Hematopoietic multipotent progenitor cell treated with erythropoietin and hydrocortisone succinate and interleukin-3 and kit ligand, for 4 days (in vitro differentiated cells): ENCODE data around the gene NCAPD2.
A peak's percentile ranks its signal among the peaks of the same experiment; 100 is the strongest.

Experiments
- DNase-seq: peaks from one replicate; pipeline ENCODE4 v3.0.0-alpha.2; 2015

Gene NCAPD2, protein sequence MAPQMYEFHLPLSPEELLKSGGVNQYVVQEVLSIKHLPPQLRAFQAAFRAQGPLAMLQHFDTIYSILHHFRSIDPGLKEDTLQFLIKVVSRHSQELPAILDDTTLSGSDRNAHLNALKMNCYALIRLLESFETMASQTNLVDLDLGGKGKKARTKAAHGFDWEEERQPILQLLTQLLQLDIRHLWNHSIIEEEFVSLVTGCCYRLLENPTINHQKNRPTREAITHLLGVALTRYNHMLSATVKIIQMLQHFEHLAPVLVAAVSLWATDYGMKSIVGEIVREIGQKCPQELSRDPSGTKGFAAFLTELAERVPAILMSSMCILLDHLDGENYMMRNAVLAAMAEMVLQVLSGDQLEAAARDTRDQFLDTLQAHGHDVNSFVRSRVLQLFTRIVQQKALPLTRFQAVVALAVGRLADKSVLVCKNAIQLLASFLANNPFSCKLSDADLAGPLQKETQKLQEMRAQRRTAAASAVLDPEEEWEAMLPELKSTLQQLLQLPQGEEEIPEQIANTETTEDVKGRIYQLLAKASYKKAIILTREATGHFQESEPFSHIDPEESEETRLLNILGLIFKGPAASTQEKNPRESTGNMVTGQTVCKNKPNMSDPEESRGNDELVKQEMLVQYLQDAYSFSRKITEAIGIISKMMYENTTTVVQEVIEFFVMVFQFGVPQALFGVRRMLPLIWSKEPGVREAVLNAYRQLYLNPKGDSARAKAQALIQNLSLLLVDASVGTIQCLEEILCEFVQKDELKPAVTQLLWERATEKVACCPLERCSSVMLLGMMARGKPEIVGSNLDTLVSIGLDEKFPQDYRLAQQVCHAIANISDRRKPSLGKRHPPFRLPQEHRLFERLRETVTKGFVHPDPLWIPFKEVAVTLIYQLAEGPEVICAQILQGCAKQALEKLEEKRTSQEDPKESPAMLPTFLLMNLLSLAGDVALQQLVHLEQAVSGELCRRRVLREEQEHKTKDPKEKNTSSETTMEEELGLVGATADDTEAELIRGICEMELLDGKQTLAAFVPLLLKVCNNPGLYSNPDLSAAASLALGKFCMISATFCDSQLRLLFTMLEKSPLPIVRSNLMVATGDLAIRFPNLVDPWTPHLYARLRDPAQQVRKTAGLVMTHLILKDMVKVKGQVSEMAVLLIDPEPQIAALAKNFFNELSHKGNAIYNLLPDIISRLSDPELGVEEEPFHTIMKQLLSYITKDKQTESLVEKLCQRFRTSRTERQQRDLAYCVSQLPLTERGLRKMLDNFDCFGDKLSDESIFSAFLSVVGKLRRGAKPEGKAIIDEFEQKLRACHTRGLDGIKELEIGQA (N-terminal part only)

DNA sequence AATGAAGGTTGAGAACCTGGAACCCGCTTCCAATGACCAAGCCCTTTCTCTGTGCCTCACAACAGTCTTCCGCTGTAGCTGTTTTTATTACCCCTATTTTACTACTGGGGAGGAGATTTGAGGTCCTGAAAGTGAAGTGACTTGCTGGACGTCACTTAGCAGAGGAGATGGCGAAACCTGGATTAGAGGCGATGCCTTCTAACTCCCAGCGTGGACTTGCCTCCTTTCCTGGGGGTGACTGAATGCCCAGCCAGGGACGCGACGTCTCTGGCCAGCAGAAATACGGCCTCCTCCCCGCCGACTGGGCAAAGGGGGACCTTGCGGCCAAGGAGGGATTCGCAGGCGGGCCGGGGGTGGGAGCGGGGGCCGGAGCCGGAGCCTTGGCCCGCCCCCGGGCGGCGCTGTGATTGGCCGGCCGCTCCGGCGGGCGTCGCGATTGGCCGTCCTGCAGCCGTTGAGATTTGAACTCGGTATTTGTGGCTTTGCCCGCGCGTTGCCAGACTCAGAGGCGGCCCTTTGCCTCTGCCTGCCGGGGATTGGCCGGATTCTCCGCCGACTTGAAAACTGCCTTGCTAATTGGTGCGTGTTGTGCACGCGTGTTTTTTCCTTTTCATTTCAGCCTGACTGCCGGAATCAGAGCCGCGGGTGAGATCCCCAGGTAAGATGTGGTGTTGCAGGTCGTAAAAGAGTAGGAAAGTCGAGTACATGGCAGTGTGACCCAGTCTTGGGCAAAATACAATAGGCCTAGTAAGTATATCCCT, at the start of gene NCAPD2:
TSS of gene NCAPD2 (plus strand) at position 606 of the 761 bp plus-strand sequence. CDS start 997 bp downstream, outside the sequence.
- peak; percentile 99 for DNase-seq

GRCh38 chr12:6444704-6445688, 48.9 kb upstream of the NCAPD2 start, which contains the start of gene CD27:
Gene CD27 (plus strand): TSS chr12:6444955. CDS start chr12:6445096, 141 bp downstream.
- no peak for DNase-seq

- no peak for DNase-seq
Measured at GRCh38 chr12:6450091-6450868, 43.6 kb upstream of the NCAPD2 start.

- peak; percentile 50 for DNase-seq
Measured at GRCh38 chr12:6450869-6451347, 43.0 kb upstream of the NCAPD2 start.

GRCh38 chr12:6451348-6452244, 42.3 kb upstream of the NCAPD2 start, which contains the start of gene TAPBPL:
Gene TAPBPL (plus strand): TSS chr12:6452042. CDS start chr12:6452249, 207 bp downstream.
- DNase-seq = peak; percentile 85

- DNase-seq = peak; percentile 59
Measured at GRCh38 chr12:6452245-6452943, 41.5 kb upstream of the NCAPD2 start.

GRCh38 chr12:6452944-6453630, 40.8 kb upstream of the NCAPD2 start:
- DNase-seq = peak; percentile 58

- no peak for DNase-seq
Measured at GRCh38 chr12:6457220-6457945, 36.5 kb upstream of the NCAPD2 start.

- DNase-seq = no peak
Measured at GRCh38 chr12:6458281-6459003, 35.5 kb upstream of the NCAPD2 start.

DNA sequence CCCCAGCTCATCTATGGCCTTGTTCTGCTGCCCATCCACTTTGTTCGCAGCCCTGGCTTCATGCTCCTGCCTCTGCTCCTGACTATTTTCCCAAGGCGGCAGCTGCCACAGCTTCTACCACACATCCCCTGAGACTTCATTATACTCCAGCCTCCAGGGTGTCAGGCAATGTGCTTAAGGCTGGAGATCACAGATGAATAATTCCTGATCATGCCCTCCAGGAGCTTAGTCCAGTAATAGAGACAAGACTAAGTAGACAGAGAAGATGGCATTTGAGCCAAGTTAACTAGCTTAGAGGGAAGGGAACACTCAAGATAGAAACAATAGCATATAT, 34.9 kb upstream of the NCAPD2 start:
- DNase-seq = no peak

GRCh38 chr12:6460751-6461371, 33.0 kb upstream of the NCAPD2 start:
- no peak for DNase-seq

GRCh38 chr12:6461401-6462233, 32.3 kb upstream of the NCAPD2 start:
- DNase-seq = peak; percentile 95

- no peak for DNase-seq
Measured at GRCh38 chr12:6462234-6462995, 31.5 kb upstream of the NCAPD2 start.

DNA sequence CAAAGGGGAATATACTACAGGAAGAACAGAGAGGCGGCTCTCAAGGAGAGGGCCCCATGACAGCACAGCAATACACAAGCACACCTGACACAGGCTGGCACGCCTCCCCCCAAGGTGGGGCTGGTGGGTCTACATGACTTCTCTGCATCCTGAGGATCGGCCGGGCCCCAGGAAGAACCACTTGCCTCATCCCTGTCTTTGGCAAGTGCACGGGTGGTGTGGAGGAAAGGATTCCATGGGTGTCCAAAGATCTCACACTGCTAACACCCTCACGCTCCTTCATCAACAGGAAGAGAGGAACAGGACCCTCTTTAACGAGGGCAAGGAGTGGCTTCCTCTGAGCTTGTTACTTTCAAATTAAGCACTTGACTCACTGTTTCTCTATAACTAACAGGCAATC, 30.7 kb upstream of the NCAPD2 start:
- DNase-seq = no peak
